Loucy (cell line): ENCODE data around the gene SLC29A3.

Experiments used
- CTCF ChIP-seq: fragments of 200-600 bp; sonication (generic); conservative IDR thresholded peaks from 2 replicates; pipeline ENCODE4 v1.5.1; 2014; ENCODE audit warnings: mild to moderate bottlenecking, antibody characterized with exemption, low read length
- EZH2phosphoT487 ChIP-seq: fragments of 200-600 bp; IDR thresholded peaks from 2 replicates; pipeline ENCODE4 v1.6.1; 2018; ENCODE audit warnings: antibody characterized with exemption, mild to moderate bottlenecking, moderate library complexity, borderline replicate concordance

GRCh38 chr10:71293446-71294084, 25.5 kb upstream of the SLC29A3 start:
- TF ChIP-seq CTCF (no peak), EZH2phosphoT487 (no peak)
